Measurements from ENCODE around the gene OR56B1. TPM values are rescaled to one million over a fixed set of nuclear protein-coding genes. Genes with fewer than 3 reads are reported as not detected.

The OR56B1 gene
- total RNA-seq, 2 experiments from 2014 or later, result 0.30 to 0.50 TPM

- H3K4me3 Mint-ChIP-seq, result no peak overlapping the region
- POLR2A ChIA-PET, result no interaction called here
- DNase-seq, result no peak
- H3K27me3 Mint-ChIP-seq, result peaks cover 8% of the 10 kb centered on the region
- H3K36me3 Mint-ChIP-seq (ENCODE audit: low read depth), result no peaks in the 10 kb centered on the region
- no peaks in the 10 kb centered on the region for H3K4me1 Mint-ChIP-seq
- peaks cover 6% of the 10 kb centered on the region for H3K9me3 Mint-ChIP-seq
- no peak overlapping the region for H3K27ac Mint-ChIP-seq
- CTCF ChIA-PET, result no interaction called here
Observed at GRCh38 chr11:5738431-5738830, 2.2 kb downstream of the OR56B1 start.

GRCh38 chr11:5746614-5747013, 10.4 kb downstream of the OR56B1 start:
- H3K27me3 Mint-ChIP-seq, result peaks cover 2% of the 10 kb centered on the region
- peaks cover 1% of the 10 kb centered on the region for H3K9me3 Mint-ChIP-seq
- DNase-seq, result no peak
- POLR2A ChIA-PET, result no interaction called here
- CTCF ChIA-PET, result no interaction called here
- no peaks in the 10 kb centered on the region for H3K4me1 Mint-ChIP-seq
- no peak overlapping the region for H3K27ac Mint-ChIP-seq
- no peak overlapping the region for H3K4me3 Mint-ChIP-seq
- no peaks in the 10 kb centered on the region for H3K36me3 Mint-ChIP-seq (ENCODE audit: low read depth)

- Mint-ChIP-seq H3K27ac (no peak overlapping the region), H3K9me3 (no peaks in the 10 kb centered on the region), H3K4me1 (no peaks in the 10 kb centered on the region), H3K36me3 (ENCODE audit: low read depth) (no peaks in the 10 kb centered on the region), H3K27me3 (no peaks in the 10 kb centered on the region), H3K4me3 (no peak overlapping the region)
- POLR2A ChIA-PET, result no interaction called here
- no peak for DNase-seq
- CTCF ChIA-PET, result no interaction called here
Observed at GRCh38 chr11:5749836-5750235, 13.6 kb downstream of the OR56B1 start.

- POLR2A ChIA-PET, result no interaction called here
- no peak for DNase-seq
- Mint-ChIP-seq H3K27ac (no peak within 1 kb of the TSS), H3K4me3 (no peak within 1 kb of the TSS), H3K9me3 (no peaks in the 10 kb centered on the region), H3K27me3 (no peaks in the 10 kb centered on the region), H3K4me1 (no peaks in the 10 kb centered on the region), H3K36me3 (ENCODE audit: low read depth) (no peaks in the 10 kb centered on the region)
- CTCF ChIA-PET, result no interaction called here
Observed at GRCh38 chr11:5753943-5754342, 17.7 kb downstream of the OR56B1 start, which contains the start of gene OR52N4. TSS of gene OR52N4 (plus strand) at chr11:5754243. CDS start at chr11:5754741, 498 bp downstream.

- ChIA-PET POLR2A (no interaction called here), CTCF (no interaction called here)
- Mint-ChIP-seq H3K4me3 (no peak overlapping the region), H3K36me3 (ENCODE audit: low read depth) (no peaks in the 10 kb centered on the region), H3K27ac (no peak overlapping the region), H3K9me3 (no peaks in the 10 kb centered on the region), H3K4me1 (no peaks in the 10 kb centered on the region), H3K27me3 (no peaks in the 10 kb centered on the region)
- no peak for DNase-seq
Observed at GRCh38 chr11:5767056-5767455, 30.8 kb downstream of the OR56B1 start.

GRCh38 chr11:5783255-5783654, 47.0 kb downstream of the OR56B1 start, which contains the start of gene OR52N5:
TSS of gene OR52N5 (minus strand) at chr11:5783355. CDS start at chr11:5778634, 4,721 bp downstream.
- DNase-seq, result no peak
- H3K27ac Mint-ChIP-seq, result no peak within 1 kb of the TSS
- POLR2A ChIA-PET, result no interaction called here
- H3K36me3 Mint-ChIP-seq (ENCODE audit: low read depth), result no peaks in the 10 kb centered on the region
- no peak within 1 kb of the TSS for H3K4me3 Mint-ChIP-seq
- H3K27me3 Mint-ChIP-seq, result no peaks in the 10 kb centered on the region
- no peaks in the 10 kb centered on the region for H3K4me1 Mint-ChIP-seq
- CTCF ChIA-PET, result no interaction called here
- H3K9me3 Mint-ChIP-seq, result no peaks in the 10 kb centered on the region

Other genes starting within 250 kb of the OR56B1 start
- gene OR52D1, start 247.8 kb upstream of the OR56B1 start, total RNA-seq, result not detected
- not detected for gene UBQLN3, start 226.5 kb upstream of the OR56B1 start, total RNA-seq
- gene UBQLNL, start 219.7 kb upstream of the OR56B1 start, total RNA-seq, result under 1 TPM; 0.13 to 0.28 TPM
- not detected for gene OR52H1, start 187.9 kb upstream of the OR56B1 start, total RNA-seq
- not detected for gene OR52B6, start 155.6 kb upstream of the OR56B1 start, total RNA-seq
- 1 to 10 TPM in 1 of 2 experiments, under 1 TPM in 1; 0.60 to 1.1 TPM for gene TRIM6, start 139.8 kb upstream of the OR56B1 start, total RNA-seq
- 10 to 100 TPM; 18.2 to 19.8 TPM for gene TRIM34, start 111.4 kb upstream of the OR56B1 start, total RNA-seq
- gene TRIM5, start 51.4 kb upstream of the OR56B1 start, total RNA-seq, result 10 to 100 TPM; 33.5 to 33.9 TPM
- 100 to 1,000 TPM; 213 to 221 TPM for gene TRIM22, start 46.7 kb upstream of the OR56B1 start, total RNA-seq
- 1 to 10 TPM; 1.5 to 1.9 TPM for gene OR52N4, start 17.8 kb downstream of the OR56B1 start, total RNA-seq
- not detected for gene OR52N5, start 46.9 kb downstream of the OR56B1 start, total RNA-seq
- gene OR52N1, start 54.8 kb downstream of the OR56B1 start, total RNA-seq, result not detected
- not detected for gene OR52N2, start 72.5 kb downstream of the OR56B1 start, total RNA-seq
- gene OR52E6, start 105.4 kb downstream of the OR56B1 start, total RNA-seq, result not detected
- not detected for gene OR52E8, start 121.2 kb downstream of the OR56B1 start, total RNA-seq
- not detected for gene OR52E4, start 144.2 kb downstream of the OR56B1 start, total RNA-seq
- not detected for gene OR52E5, start 156.8 kb downstream of the OR56B1 start, total RNA-seq
- gene OR56A3, start 205.8 kb downstream of the OR56B1 start, total RNA-seq, result not detected
- not detected for gene OR56A5, start 232.0 kb downstream of the OR56B1 start, total RNA-seq

Measured in activated CD4-positive, alpha-beta memory T cell treated with anti-CD3 and anti-CD28 coated beads, Interleukin-2, amount 10 ng/mL, durations not matched to agents 7 days and 5 days (primary cell).